Mesendoderm (in vitro differentiated cells): ENCODE measurements around the gene MAPKBP1.

ENCODE experiments used
- DNase-seq: peaks from one replicate; pipeline ENCODE4 v3.0.0; 2013
- H2AK5ac ChIP-seq: 2 replicates; pipeline ENCODE4 v1.6.1; 2013; ENCODE audit warnings: low read length, inconsistent platforms
- H2BK120ac ChIP-seq: 2 replicates; pipeline ENCODE4 v1.6.1; 2013; ENCODE audit warnings: low read depth, mild to moderate bottlenecking, low read length, moderate library complexity, mixed read lengths
- H2BK15ac ChIP-seq: replicated peaks from 2 replicates; pipeline ENCODE4 v1.6.1; 2013; ENCODE audit warnings: low read depth, mild to moderate bottlenecking, moderate library complexity
- H2BK5ac ChIP-seq: 2 replicates; pipeline ENCODE4 v1.6.1; 2013; ENCODE audit warnings: low read length, inconsistent platforms
- H3K18ac ChIP-seq: 2 replicates; pipeline ENCODE4 v1.6.1; 2013; ENCODE audit warnings: mild to moderate bottlenecking, low read length, mixed read lengths
- H3K23ac ChIP-seq: one replicate; pipeline ENCODE4 v1.6.1; 2013; ENCODE audit warnings: low read length
- H3K27ac ChIP-seq: 2 replicates; pipeline ENCODE4 v1.5.1; 2013; ENCODE audit warnings: low read depth, mild to moderate bottlenecking, inconsistent platforms, low read length, moderate library complexity
- H3K27me3 ChIP-seq: 2 replicates; pipeline ENCODE4 v1.6.1; 2013; ENCODE audit warnings: low read length, control low read depth, mild to moderate bottlenecking, inconsistent platforms; ENCODE audit not compliant: insufficient read depth, poor library complexity
- H3K36me3 ChIP-seq: 2 replicates; pipeline ENCODE4 v1.6.1; 2013; ENCODE audit warnings: low read length, inconsistent platforms; ENCODE audit not compliant: control insufficient read depth, insufficient read depth
- H3K4ac ChIP-seq: one replicate; pipeline ENCODE4 v1.6.1; 2013; ENCODE audit warnings: low read depth, mild to moderate bottlenecking, low read length, moderate library complexity
- H3K4me1 ChIP-seq: 2 replicates; pipeline ENCODE4 v1.6.1; 2013; ENCODE audit warnings: low read depth, low read length, inconsistent platforms; ENCODE audit not compliant: control insufficient read depth
- H3K4me2 ChIP-seq: 2 replicates; pipeline ENCODE4 v1.6.1; 2013; ENCODE audit warnings: low read length
- H3K4me3 ChIP-seq: 2 replicates; pipeline ENCODE4 v1.5.1; 2013; ENCODE audit warnings: mild to moderate bottlenecking, low read length
- H3K56ac ChIP-seq: one replicate; pipeline ENCODE4 v1.6.1; 2013; ENCODE audit warnings: low read length
- H3K79me1 ChIP-seq: 2 replicates; pipeline ENCODE4 v1.6.1; 2013; ENCODE audit warnings: low read length, inconsistent platforms
- H3K79me2 ChIP-seq: 2 replicates; pipeline ENCODE4 v1.6.1; 2013; ENCODE audit warnings: mild to moderate bottlenecking, low read length; ENCODE audit not compliant: control insufficient read depth, insufficient read depth
- H3K9ac ChIP-seq: 2 replicates; pipeline ENCODE4 v1.6.1; 2013; ENCODE audit warnings: low read length, inconsistent platforms
- H4K5ac ChIP-seq: one replicate; pipeline ENCODE4 v1.6.1; 2013; ENCODE audit warnings: low read length
- H4K8ac ChIP-seq: one replicate; pipeline ENCODE4 v1.6.1; 2013; ENCODE audit warnings: low read depth, mild to moderate bottlenecking, control low read depth, low read length, moderate library complexity
- WGBS: extraction: QIAGEN DNeasy Blood & Tissue Kit; methylation state at CpG from one replicate; pipeline ENCODE4 v1.1.7; 2013; ENCODE audit warnings: low lambda C conversion rate, missing lambda C conversion rate; ENCODE audit not compliant: insufficient coverage; ENCODE audit errors: extremely low coverage; 5-methylcytosine and 5-hydroxymethylcytosine counted together

Gene MAPKBP1

GRCh38 chr15:41836073-41836472 lies 61.8 kb downstream of the MAPKBP1 start:
- DNase-seq, result no peak
- no peak overlapping the region for H3K4ac ChIP-seq
- no peak overlapping the region for H3K4me3 ChIP-seq
- no peak overlapping the region for H4K8ac ChIP-seq
- H3K36me3 ChIP-seq, result no peaks in the 10 kb centered on the region
- no peak overlapping the region for H3K9ac ChIP-seq
- no peak overlapping the region for H2BK120ac ChIP-seq
- no peak overlapping the region for H3K4me2 ChIP-seq
- H4K5ac ChIP-seq, result no peak overlapping the region
- WGBS, result no CpG with 5 or more reads among the region's 6 CpGs
- H3K27ac ChIP-seq, result no peak overlapping the region
- H3K79me1 ChIP-seq, result no peaks in the 10 kb centered on the region
- H3K56ac ChIP-seq, result no peak overlapping the region
- H3K27me3 ChIP-seq, result no peaks in the 10 kb centered on the region
- H2AK5ac ChIP-seq, result no peak overlapping the region
- no peaks in the 10 kb centered on the region for H3K4me1 ChIP-seq
- H2BK5ac ChIP-seq, result no peak overlapping the region
- no peak overlapping the region for H2BK15ac ChIP-seq
- no peak overlapping the region for H3K18ac ChIP-seq
- no peak overlapping the region for H3K23ac ChIP-seq
- H3K79me2 ChIP-seq, result no peaks in the 10 kb centered on the region

DNA sequence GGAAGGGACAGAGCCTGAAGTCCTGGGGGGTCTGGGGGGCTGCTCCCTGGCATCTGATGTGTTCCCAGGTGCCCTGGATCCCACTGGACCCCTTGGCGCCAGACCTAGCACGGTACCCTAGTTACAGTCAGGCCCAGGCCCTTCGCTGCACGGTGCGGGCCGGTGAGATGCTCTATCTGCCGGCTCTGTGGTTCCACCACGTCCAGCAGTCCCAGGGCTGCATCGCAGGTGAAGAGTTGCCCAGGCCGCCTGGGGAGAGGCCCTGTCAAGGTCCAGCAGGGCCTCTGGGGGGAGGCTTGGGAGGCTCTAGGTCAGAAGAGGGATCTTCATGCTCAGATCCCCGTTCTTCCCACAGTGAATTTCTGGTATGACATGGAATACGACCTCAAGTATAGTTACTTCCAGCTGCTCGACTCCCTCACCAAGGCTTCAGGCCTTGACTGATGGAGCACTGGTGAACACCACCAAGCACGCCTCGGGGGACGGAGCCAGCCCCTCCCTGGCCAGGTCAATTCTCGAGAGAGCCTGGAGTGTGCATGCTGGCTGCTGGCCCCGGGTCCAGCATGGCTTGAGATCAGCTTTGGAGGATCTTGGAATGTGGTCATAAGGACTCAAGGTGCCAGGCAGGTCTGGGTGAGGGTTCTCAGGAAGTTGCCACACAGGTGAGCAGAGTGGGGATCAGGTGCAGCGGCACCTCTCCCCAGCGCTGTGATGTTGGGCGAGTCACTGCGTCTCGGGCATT lies 62.6 kb downstream of the MAPKBP1 start:
- no peaks in the 10 kb centered on the region for H3K27me3 ChIP-seq
- H3K18ac ChIP-seq, result no peak overlapping the region
- H2BK120ac ChIP-seq, result no peak overlapping the region
- no peak overlapping the region for H2BK5ac ChIP-seq
- H3K9ac ChIP-seq, result no peak overlapping the region
- no peak overlapping the region for H3K23ac ChIP-seq
- no peak overlapping the region for H3K4me2 ChIP-seq
- no peak for DNase-seq
- no peak overlapping the region for H2BK15ac ChIP-seq
- H3K79me2 ChIP-seq, result no peaks in the 10 kb centered on the region
- no peak overlapping the region for H4K8ac ChIP-seq
- no CpG with 5 or more reads among the region's 23 CpGs for WGBS
- no peak overlapping the region for H3K27ac ChIP-seq
- no peak overlapping the region for H3K56ac ChIP-seq
- no peak overlapping the region for H3K4ac ChIP-seq
- no peaks in the 10 kb centered on the region for H3K36me3 ChIP-seq
- no peaks in the 10 kb centered on the region for H3K79me1 ChIP-seq
- no peak overlapping the region for H2AK5ac ChIP-seq
- no peak overlapping the region for H3K4me3 ChIP-seq
- H4K5ac ChIP-seq, result no peak overlapping the region
- H3K4me1 ChIP-seq, result no peaks in the 10 kb centered on the region

DNA sequence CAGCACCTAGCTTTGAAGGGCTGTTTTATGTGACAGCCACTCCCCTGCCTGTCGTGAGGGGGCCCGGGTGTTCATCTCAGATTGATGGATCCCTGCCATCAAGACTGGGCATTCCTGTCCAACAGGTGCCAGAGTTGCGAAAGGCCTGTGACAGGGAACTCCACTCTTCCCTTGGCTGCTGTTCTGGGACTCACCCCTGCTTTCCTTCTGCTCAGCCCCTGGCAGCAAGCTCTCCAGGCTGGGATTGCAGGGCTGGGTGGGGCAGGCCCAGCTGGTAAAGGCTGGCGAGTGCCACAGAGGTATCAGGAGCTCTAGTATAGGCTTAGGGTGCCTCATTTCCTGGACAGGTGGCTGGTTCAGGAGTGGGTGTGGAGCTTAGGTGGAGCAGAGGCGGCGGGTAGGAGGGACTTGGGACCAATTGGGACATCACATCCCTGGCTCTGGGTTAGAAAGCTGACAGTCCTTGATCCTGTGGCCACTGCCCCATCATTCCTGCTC lies 64.2 kb downstream of the MAPKBP1 start, which contains the start of gene PLA2G4B:
Gene PLA2G4B (plus strand): TSS at position 448 of the 498 bp plus-strand sequence. CDS start 67 bp downstream, outside the sequence.
- H3K27me3 ChIP-seq, result no peaks in the 10 kb centered on the region
- H2BK5ac ChIP-seq, result no peak within 1 kb of the TSS
- H2AK5ac ChIP-seq, result no peak within 1 kb of the TSS
- H3K27ac ChIP-seq, result no peak within 1 kb of the TSS
- H4K5ac ChIP-seq, result no peak within 1 kb of the TSS
- no CpG with 5 or more reads among the region's 6 CpGs for WGBS
- H3K4me3 ChIP-seq, result no peak within 1 kb of the TSS
- H2BK15ac ChIP-seq, result no peak within 1 kb of the TSS
- H3K4me1 ChIP-seq, result no peaks in the 10 kb centered on the region
- H3K56ac ChIP-seq, result no peak within 1 kb of the TSS
- no peak within 1 kb of the TSS for H3K4me2 ChIP-seq
- H3K23ac ChIP-seq, result no peak within 1 kb of the TSS
- H3K79me2 ChIP-seq, result no peaks in the 10 kb centered on the region
- H3K79me1 ChIP-seq, result no peaks in the 10 kb centered on the region
- H3K18ac ChIP-seq, result no peak within 1 kb of the TSS
- DNase-seq, result no peak
- H4K8ac ChIP-seq, result no peak within 1 kb of the TSS
- H2BK120ac ChIP-seq, result no peak within 1 kb of the TSS
- no peaks in the 10 kb centered on the region for H3K36me3 ChIP-seq
- no peak within 1 kb of the TSS for H3K4ac ChIP-seq
- H3K9ac ChIP-seq, result no peak within 1 kb of the TSS

- H4K5ac ChIP-seq, result no peak overlapping the region
- no peaks in the 10 kb centered on the region for H3K4me1 ChIP-seq
- H2BK15ac ChIP-seq, result no peak overlapping the region
- H3K27ac ChIP-seq, result no peak overlapping the region
- no peak overlapping the region for H3K56ac ChIP-seq
- no peak overlapping the region for H2AK5ac ChIP-seq
- no peak overlapping the region for H3K4ac ChIP-seq
- H3K79me1 ChIP-seq, result no peaks in the 10 kb centered on the region
- H2BK5ac ChIP-seq, result no peak overlapping the region
- H3K4me2 ChIP-seq, result no peak overlapping the region
- H4K8ac ChIP-seq, result no peak overlapping the region
- H3K27me3 ChIP-seq, result no peaks in the 10 kb centered on the region
- H3K4me3 ChIP-seq, result no peak overlapping the region
- DNase-seq, result no peak
- no CpG with 5 or more reads among the region's 16 CpGs for WGBS
- H2BK120ac ChIP-seq, result no peak overlapping the region
- no peaks in the 10 kb centered on the region for H3K79me2 ChIP-seq
- no peak overlapping the region for H3K18ac ChIP-seq
- H3K36me3 ChIP-seq, result no peaks in the 10 kb centered on the region
- no peak overlapping the region for H3K23ac ChIP-seq
- no peak overlapping the region for H3K9ac ChIP-seq
Measured at GRCh38 chr15:41839781-41840491, 65.7 kb downstream of the MAPKBP1 start.

DNA sequence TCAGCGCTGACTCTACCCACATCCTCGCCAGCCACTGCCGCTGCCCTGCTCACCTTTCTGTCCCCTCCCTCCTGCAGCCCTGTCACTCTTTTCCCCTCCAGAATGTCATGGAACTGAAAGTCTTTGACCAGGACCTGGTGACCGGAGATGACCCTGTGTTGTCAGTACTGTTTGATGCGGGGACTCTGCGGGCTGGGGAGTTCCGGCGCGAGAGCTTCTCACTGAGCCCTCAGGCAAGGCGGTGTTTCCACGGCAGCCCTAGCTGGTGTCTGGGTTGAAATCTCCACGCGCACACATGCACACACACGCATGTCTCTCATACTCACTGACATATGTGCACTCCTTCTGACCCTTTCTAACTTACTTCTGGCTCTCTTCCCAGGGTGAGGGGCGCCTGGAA lies 66.4 kb downstream of the MAPKBP1 start:
- no peak overlapping the region for H3K56ac ChIP-seq

More for the DNA sequence above, 66.4 kb downstream of the MAPKBP1 start:
- Histone ChIP-seq H3K4me1 (no peaks in the 10 kb centered on the region), H2BK120ac (no peak overlapping the region), H3K27ac (no peak overlapping the region), H3K4me3 (no peak overlapping the region), H3K4ac (no peak overlapping the region), H2BK15ac (no peak overlapping the region), H3K23ac (no peak overlapping the region), H2AK5ac (no peak overlapping the region), H3K36me3 (no peaks in the 10 kb centered on the region), H3K79me1 (no peaks in the 10 kb centered on the region), H3K27me3 (no peaks in the 10 kb centered on the region), H3K18ac (no peak overlapping the region), H4K5ac (no peak overlapping the region), H3K4me2 (no peak overlapping the region), H2BK5ac (no peak overlapping the region), H3K9ac (no peak overlapping the region), H4K8ac (no peak overlapping the region), H3K79me2 (no peaks in the 10 kb centered on the region)
- no CpG with 5 or more reads among the region's 15 CpGs for WGBS
- no peak for DNase-seq
